Midbrain (tissue), 1 donor: ENCODE data around the gene LIN37.

Experiments used
- DNase-seq: peaks from one replicate; lab custom pipeline; 2025; lab: John Stamatoyannopoulos, UW

Gene LIN37, protein sequence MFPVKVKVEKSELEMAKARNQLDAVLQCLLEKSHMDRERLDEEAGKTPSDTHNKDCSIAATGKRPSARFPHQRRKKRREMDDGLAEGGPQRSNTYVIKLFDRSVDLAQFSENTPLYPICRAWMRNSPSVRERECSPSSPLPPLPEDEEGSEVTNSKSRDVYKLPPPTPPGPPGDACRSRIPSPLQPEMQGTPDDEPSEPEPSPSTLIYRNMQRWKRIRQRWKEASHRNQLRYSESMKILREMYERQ

DNA sequence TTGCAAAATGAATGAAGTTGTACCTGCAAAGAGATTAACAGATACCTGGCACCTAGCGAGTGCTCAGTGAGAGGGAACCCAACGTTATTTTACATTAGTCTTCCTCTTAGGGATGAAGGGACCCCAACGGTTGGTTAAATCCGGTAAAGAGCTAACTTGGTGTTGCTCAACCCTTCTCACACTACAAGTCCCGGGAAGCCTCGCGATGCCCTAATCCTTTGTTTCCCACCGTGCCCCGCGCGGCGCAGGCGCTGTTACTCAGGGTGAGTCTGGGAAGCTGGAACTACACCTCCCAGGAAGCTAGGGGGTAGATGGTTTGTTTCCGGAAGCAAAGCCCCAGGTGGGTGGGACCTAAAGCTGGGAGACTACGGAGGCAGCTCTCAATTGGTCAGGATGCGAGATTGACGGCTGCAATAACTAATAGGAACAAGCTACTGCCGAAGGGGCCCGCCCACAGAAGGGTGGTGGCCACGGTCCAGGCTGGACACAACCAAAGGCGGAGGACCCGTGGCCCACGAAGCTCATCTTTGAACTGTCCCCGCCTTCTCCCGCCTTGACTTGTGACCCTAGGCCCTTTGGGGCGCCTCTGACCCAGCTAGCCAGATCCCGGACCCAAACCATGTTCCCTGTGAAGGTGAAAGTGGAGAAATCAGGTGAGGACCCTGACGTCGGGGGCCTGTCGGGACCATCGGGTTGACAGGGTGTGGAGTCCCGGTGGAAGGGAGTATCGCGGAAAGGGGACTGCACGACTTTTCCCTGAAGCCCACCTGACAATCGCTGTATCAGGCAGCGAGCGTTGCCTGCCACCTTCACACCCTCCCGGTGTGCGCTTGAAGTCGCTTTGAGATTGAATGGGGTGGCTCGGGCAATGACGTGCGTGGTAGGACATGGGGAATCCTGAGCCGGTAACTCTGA is at the start of gene LIN37:
Gene LIN37 (plus strand): TSS at position 471 of the 915 bp plus-strand sequence. CDS start 149 bp downstream, at position 620.
- DNase-seq, result peak; percentile 100

DNA sequence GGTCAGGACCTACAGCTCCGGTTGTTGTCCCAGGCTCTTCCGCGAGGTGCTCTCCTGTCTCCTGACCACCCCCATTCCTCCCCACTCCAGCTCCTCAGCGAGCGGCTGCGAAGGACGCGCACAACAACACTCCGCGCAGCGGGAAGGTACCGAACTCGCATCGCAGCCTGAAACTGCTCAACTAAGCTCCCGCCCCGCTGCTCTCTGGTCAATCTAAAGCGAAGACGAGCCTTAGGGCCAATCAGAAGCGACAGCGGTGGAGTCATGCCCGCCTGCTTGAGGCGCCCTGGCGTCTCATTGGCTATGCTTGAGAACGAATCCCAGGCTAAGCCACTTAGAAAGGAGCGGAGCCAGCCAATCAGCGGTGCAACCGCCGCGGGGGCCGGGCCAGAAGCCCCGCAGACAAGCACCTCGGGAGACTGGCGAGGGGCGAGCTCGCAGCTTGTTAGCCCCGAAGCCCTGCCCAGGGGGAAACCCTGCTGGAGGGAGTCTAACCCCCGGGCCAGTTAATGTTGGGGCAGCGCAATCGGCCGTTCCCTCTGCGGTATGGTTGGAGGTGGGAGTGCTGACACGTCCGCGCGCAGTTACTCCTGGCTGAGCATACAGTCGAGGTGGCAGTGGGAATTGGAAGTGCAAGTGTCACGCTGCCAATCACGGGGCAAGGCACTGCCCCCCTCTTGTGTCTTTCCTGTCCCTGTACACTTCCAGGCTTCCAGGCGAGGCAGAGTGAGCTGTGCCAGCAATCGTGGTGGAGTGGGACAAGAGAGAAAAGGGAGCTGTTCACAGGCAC is 46.0 kb upstream of the LIN37 start:
- peak; percentile 99 for DNase-seq

DNA sequence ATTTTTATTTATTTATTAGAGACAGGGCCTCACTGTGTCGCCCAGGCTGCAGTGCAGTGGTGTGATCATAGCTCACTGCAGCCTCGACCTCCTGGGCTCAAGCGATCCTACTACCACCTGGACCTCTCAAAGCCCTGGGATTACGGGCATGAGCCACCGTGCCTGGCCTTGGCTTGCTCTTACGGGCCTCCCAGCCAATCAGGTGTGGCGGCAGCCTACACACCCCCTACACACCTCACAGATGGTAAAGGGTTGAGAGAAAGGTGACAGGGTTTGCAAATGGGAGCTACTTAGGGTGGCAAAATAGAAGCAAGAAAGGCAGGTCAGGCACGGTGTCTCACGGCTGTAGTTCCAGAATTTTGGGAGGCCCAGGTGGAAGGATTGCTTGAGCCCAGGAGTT is 45.0 kb upstream of the LIN37 start:
- no peak for DNase-seq

DNA sequence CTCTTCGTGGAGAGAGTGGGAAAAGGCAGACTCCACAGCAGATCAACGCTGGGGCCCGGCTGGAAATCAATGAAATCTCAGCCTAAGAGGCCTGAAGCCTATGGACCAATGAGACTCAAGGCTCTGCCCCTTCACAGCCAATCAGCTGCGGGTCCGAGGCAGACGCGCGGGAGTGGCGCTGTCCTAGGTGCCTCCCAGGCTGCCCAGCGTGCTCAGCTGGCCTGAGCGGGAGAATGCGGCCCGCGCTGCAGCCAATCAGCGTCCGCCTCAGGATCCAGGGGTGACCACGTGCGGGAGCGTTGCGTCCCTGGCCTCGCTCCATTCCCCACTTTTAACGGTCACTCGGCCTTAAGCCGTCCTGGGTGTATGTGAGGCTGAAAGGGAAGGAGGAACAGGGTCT is 44.2 kb upstream of the LIN37 start, which contains the start of gene ZBTB32:
Gene ZBTB32 (plus strand): TSS at position 341 of the 400 bp plus-strand sequence. CDS start 10,069 bp downstream, outside the sequence.
- no peak for DNase-seq

DNA sequence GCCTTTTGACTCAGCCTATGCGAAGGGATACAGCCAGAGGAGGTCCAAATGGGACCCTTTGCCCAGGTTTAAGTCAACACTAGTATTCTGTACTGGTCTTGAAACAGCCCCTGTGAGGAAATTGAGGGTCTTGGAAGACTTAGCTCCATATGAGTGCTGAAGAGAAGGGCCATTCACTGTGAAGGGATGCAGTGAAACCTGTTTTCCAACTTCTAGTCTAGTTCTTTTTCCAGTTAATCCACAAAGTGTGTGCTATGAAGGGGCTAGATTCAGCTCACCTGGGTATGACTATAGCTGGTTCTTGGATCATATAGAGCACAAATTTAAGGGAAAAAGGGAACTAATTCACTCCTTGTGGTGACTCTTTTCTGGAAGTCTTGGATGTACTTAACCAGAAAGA is 40.0 kb upstream of the LIN37 start:
- DNase-seq, result no peak

DNA sequence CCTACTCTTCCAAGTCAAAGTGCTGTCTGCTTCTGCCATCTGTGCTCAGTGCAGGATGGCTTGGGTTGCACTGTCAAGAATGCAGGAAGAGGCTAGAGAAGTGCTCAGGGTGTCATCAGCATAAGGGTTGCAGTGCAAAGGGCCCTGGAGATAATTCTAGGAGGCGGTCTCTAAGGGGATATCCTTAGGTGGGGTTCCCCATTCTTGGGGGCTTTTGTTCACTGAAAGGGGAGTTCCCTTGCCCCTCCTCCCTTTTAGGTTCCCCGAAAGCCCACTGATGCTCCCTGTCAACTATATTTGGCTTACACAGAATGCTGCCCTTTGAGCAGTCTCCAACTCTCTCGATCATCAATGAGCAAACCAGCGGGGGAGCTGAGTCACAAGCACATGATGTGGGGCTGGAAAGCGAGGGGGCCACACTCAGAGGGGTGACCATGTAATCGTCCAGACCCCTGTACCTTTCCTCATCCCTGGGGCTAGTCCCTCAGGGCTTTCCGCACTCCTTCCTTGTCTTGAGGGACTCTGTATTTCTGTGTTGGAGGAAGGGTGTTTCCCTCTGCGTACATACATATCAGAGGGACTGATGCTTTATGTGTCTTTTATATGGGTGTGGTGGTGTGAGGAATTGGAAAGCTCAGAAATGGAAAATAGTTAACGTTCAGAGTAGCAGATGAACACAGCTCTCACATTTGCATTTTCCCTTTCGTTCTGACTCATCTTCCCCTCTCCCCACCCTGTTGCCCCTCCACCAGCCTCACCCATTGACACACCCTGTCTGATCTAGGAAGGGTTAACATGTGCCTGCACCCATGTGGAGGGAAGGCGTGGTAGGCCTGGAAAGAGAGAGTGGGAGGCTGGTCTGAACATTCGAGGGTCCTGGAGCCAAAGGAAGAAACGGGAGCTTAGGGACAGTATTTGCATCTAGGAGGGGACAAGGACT is 37.3 kb upstream of the LIN37 start:
- DNase-seq, result no peak

DNA sequence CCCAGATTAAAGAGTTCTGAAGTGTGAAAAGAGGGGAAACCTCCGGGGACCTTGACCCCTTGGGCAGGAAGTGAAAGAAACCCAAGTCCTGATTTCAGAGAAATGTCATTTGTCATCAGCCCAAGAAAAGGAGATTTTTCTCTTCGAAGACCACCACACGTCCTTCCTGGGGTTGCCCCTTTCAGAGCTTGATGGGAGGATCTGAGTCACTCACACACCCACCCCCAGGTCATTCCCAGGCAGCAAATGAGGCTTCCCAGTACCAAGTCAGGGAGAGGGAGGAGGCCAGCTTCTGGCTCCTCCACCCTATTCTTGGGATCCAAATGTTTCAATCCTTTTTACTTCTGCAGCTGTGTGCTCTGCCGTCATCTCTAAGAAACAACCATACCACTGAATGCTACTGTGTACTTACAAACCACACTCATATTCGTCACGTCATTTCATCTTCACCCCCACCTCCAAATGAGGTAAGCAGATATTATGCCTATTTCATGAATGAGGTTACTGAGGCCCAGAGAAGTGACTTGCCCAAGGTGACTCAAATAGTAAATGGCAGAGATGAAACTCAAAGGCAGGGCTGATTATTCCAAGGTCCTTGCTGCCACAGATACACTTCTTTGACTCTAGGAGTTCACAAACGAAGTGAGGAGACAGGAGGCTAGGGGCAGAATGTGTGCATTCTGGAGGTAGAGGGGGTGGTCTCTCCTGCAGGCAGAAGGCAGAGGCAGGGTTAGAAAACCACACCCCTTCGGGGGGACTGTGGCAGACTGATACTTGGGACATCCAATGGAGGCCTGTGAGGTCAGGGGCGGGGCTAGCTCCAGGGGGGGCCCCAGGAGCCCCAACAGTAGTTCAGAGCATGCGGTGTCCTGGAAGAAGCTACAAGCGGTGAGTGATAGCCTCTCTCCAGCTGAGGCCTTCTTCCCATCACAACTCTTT is 35.5 kb upstream of the LIN37 start:
- no peak for DNase-seq

DNA sequence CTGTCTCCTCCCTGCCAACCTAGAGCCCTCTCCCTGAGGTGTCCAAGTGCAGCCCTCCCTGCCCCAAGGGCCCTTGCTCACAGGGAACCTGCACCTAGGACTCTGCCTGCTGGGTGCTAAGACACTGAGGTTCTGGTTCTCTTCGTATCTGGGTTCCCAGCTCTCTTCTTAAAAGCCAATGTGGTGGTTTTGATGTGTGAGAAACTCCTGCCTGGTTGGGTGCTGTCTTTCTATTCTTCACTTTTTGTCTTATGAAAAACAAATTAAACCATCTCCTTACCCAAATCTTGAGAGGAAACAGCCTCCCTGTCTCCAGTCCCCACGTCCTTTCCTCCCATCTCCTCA is 34.9 kb upstream of the LIN37 start:
- DNase-seq, result no peak

DNA sequence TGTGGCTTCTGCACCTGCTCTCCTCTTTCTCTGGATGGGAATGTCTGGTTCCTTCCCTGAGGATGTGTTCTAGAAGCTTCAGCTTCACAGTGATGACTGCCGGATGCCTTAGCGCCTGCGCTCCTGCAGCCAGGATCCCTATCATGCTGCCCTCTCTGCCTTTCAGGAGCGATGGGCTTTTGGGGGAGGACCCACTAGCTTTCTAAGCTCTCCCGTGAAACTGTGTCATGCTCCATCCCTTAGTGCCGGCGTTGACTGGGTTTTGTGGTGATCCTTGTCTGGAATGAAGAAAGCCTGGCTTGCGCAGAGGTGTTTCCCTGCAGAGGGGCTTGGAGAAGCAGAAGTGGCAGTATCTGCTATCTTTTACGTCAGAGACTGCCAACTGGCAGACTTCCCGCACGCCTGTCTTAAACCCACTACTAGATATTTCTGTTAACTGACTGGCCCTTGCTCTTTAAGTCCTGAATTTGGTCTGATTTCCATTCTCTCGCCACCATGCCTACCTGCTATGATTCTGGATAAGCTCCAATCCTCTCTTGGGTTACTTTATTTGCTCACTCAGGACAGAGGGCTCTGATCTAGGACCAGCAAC is 34.4 kb upstream of the LIN37 start:
- no peak for DNase-seq

DNA sequence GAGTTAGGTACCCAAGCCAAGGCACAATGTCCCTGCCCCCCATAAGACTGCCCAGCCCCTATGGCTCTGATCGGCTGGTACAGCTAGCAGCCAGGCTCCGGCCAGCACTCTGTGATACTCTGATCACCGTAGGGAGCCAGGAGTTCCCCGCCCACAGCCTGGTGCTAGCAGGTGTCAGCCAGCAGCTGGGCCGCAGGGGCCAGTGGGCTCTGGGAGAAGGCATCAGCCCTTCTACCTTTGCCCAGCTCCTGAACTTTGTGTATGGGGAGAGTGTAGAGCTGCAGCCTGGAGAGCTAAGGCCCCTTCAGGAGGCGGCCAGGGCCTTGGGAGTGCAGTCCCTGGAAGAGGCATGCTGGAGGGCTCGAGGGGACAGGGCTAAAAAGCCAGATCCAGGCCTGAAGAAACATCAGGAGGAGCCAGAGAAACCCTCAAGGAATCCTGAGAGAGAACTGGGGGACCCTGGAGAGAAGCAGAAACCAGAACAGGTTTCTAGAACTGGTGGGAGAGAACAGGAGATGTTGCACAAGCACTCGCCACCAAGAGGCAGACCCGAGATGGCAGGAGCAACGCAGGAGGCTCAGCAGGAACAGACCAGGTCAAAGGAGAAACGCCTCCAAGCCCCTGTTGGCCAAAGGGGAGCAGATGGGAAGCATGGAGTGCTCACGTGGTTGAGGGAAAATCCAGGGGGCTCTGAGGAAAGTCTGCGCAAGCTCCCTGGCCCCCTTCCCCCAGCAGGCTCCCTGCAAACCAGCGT is 33.6 kb upstream of the LIN37 start:
- DNase-seq, result no peak

DNA sequence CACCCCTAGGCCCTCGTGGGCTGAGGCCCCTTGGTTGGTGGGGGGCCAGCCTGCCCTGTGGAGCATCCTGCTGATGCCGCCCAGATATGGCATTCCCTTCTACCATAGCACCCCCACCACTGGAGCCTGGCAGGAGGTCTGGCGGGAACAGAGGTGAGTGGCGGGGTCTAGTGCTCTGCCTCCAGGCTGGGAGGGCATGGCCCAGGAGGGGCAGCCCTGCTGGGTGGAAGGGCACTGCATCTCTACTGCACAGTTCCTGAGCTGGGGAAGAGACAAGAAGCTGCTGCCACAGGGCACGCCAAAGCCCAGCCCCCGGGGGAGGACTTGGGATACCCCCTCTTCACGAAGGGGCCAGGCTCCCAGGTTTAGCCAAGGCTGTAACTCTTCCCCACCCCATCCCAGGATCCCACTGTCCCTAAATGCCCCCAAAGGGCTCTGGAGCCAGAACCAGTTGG is 33.0 kb upstream of the LIN37 start:
- DNase-seq, result no peak

DNA sequence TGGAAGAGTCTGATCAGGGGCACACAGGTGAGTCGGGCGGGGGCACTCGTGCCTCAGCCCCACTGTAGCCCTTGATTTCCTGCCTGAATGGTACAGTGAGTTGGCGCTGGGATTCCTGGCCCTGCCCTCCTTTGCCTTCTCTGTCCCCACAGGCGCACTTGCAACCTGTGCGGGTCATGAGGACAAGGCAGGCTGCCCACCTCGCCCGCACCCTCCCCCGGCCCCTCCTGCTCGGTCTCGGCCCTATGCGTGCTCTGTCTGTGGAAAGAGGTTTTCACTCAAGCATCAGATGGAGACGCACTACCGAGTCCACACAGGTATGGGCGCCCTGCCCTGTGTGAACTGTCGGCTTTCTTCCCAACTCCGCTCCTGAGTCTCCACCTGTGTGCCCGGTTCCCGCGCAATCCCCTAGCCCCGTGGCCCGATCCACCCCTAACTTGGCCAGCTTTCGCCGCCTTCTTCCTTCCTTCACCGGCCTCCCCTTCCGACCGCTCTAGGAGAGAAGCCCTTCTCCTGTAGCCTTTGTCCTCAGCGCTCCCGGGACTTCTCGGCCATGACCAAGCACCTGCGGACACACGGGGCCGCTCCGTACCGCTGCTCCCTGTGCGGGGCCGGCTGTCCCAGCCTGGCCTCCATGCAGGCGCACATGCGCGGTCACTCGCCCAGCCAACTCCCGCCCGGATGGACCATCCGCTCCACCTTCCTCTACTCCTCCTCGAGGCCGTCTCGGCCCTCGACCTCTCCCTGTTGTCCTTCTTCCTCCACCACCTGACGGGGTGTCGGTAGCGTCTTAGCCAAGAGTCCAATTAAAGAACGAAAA is 32.2 kb upstream of the LIN37 start:
- peak; percentile 72 for DNase-seq

DNA sequence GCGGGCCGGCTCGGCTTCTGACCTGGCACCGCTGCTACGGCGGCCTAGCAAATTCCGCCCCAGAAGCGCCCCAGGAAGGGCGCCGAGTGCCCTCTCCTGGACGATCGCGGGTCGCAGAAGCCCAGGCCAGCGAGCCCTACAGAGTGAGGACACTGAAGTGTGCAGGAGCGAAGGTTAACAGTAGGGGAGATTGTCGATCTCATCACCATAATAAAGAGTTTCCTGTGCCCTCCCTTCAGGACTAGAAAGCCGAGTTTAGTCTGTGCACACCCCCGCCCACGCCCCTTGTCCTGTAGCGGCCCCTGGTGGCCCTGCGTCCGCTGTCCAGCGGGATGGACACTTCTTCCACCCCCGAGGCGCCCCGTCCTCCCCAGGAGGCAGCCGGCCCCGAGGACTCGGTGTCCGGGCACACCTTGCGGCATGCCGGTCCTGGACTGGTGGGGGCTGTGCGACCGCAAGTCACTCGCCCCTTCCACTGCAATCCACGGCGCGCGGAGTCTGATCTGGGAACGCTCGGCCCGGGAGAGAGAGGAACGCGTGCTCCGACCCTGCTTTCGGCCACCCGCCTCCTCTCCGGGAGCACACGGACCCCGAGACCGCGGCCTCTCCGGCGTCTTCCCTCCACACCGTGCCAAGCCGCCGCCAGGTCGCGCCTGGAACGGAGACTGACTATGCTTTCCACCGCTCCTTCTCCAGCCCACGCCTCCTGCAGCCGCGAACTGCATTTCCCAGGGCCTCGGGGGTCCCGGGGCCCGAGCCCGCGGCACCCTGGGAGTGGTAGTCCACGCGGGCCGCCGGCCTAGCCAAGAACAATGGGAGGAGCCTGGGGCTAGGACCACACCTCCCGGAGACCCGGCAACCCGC is 31.3 kb upstream of the LIN37 start:
- peak; percentile 95 for DNase-seq

DNA sequence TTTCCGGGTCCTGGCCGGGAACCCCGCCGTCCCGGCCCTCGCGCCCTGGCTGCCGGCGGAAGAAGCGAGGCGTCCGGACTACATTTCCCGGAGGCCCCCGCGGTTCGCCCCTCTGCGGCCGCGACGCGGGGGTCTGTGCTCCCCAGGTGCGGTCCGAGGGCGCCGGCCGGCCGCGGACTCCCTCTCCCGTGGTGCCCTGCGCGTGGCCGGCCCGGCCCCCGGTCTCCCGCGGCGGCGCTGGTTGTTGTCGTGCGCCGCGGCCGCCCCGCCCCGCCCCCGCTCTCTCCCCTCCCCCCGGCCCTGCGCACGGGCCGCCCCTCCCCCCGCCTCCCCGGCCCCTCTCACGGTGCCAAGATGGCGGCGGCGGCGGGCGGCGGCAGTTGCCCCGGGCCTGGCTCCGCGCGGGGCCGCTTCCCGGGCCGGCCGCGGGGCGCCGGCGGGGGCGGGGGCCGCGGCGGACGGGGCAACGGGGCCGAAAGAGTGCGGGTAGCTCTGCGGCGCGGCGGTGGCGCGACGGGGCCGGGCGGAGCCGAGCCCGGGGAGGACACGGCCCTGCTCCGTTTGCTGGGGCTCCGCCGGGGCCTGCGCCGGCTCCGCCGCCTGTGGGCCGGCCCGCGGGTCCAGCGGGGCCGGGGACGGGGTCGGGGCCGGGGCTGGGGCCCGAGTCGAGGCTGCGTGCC is 30.6 kb upstream of the LIN37 start, which contains the start of gene KMT2B:
Gene KMT2B (plus strand): TSS at position 339 of the 680 bp plus-strand sequence. CDS start 16 bp downstream, at position 355.
- no peak for DNase-seq

DNA sequence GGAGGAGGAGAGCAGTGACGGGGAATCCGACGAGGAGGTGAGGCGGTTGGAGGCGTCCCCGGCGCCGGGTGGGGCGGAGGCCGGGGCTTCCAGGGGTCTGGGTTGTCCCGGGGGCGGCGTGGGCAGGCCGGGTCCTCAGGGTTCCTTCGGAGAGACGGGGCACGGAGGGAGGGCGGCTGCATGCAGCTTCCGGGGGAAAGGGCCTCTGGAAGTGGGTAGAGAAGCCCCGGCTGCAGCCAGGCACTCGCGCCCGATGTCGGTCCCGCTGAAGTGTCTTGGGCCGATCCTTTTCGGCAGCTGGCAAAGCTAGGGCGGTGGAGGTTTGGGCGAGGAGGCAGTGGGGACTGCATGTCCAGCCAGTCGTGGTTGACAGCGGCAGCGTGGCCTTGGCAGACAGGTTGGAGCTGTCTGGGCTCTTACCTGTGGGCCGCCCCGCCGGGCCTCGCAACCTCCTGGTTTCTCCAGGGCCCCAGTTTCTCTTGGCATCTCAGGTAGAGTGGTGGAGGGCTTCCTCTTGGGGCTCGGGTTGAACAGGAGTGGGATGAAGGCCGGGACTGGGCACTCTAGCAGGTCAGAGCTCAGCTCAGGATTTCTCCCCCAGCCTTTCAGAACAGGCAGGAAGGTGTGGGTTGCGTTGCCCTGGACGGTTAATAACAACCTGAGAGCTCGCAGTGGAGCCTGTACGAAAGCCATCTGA is 29.9 kb upstream of the LIN37 start:
- DNase-seq, result no peak
